PC-3 (cell line): ENCODE results near the gene MLC1. TPM values are rescaled to one million over a fixed set of nuclear protein-coding genes. Genes with fewer than 3 reads are reported as not detected.

Source experiments
- ATAC-seq: fragments of 200-7000 bp; cut with Tn5 transposase; 2 replicates; pipeline ENCODE4 v1.9.1; 2020; ENCODE audit warnings: mild to moderate bottlenecking, moderate library complexity
- BruUV-seq: library from RNA; stranded (reverse); fragments of 400-500 nt; replicated peaks from 2 replicates; lab custom pipeline; 2021; lab: Mats Ljungman, UMichigan
- CTCF ChIA-PET: fragments of 300-600 bp; sonication (Branson Sonifier 250); formaldehyde crosslinking; loops from one replicate; lab custom pipeline; 2022; ENCODE audit warnings: antibody characterized with exemption; lab: Charles Lee
- POLR2A ChIA-PET: fragments of 300-600 bp; sonication (Branson Sonifier 250); formaldehyde crosslinking; loops from one replicate; lab custom pipeline; 2022; ENCODE audit warnings: antibody characterized with exemption; ENCODE audit not compliant: unreplicated experiment; lab: Charles Lee
- DNase-seq: peaks from one replicate; pipeline ENCODE4 v3.0.0-alpha.2; 2015
- H2AFZ ChIP-seq: fragments of 300-600 bp; sonication (generic); 2 replicates; pipeline ENCODE4 v1.6.0; 2016; ENCODE audit warnings: antibody characterized with exemption, low read length
- H3F3A ChIP-seq: fragments of 300-600 bp; sonication (generic); one replicate; pipeline ENCODE4 v1.6.0; 2017; ENCODE audit warnings: antibody characterized with exemption, low read length, control low read depth, mild to moderate bottlenecking; ENCODE audit not compliant: unreplicated experiment
- H3K27ac ChIP-seq: fragments of 300-600 bp; sonication (generic); 2 replicates; pipeline ENCODE4 v1.5.1; 2016; ENCODE audit warnings: mild to moderate bottlenecking, low read length
- H3K27me3 ChIP-seq: fragments of 300-600 bp; sonication (generic); 2 replicates; pipeline ENCODE4 v1.6.1; 2016; ENCODE audit warnings: low read length, mixed read lengths
- H3K36me3 ChIP-seq: fragments of 300-600 bp; sonication (generic); 2 replicates; pipeline ENCODE4 v1.6.1; 2016; ENCODE audit warnings: low read depth, mixed run types, low read length, mixed read lengths
- H3K4me1 ChIP-seq: fragments of 300-600 bp; sonication (generic); 2 replicates; pipeline ENCODE4 v1.5.1; 2016; ENCODE audit warnings: low read length; ENCODE audit not compliant: insufficient read depth
- H3K4me2 ChIP-seq: fragments of 300-600 bp; sonication (generic); 2 replicates; pipeline ENCODE4 v1.6.0; 2016; ENCODE audit warnings: low read length
- H3K4me3 ChIP-seq: fragments of 300-600 bp; sonication (generic); 2 replicates; pipeline ENCODE4 v1.5.1; 2016; ENCODE audit warnings: mild to moderate bottlenecking, low read length, mixed read lengths
- H3K79me2 ChIP-seq: fragments of 300-600 bp; sonication (generic); 2 replicates; pipeline ENCODE4 v1.6.1; 2017; ENCODE audit warnings: low read length, mixed read lengths
- H3K9ac ChIP-seq: fragments of 300-600 bp; sonication (generic); 2 replicates; pipeline ENCODE4 v1.6.0; 2016; ENCODE audit warnings: mild to moderate bottlenecking, low read length
- H3K9me2 ChIP-seq: fragments of 300-600 bp; sonication (generic); replicated peaks from 2 replicates; pipeline ENCODE4 v1.6.1; 2016; ENCODE audit warnings: mixed run types, low read length, mixed read lengths
- H3K9me3 ChIP-seq: fragments of 300-600 bp; sonication (generic); 2 replicates; pipeline ENCODE4 v1.6.1; 2016; ENCODE audit warnings: low read length, mixed read lengths
- H4K20me1 ChIP-seq: fragments of 300-600 bp; sonication (generic); 2 replicates; pipeline ENCODE4 v1.6.1; 2016; ENCODE audit warnings: low read length, mixed read lengths
- EZH2 ChIP-seq: fragments of 300-600 bp; sonication (generic); IDR thresholded peaks from one replicate; pipeline ENCODE4 v1.6.1; 2017; ENCODE audit warnings: antibody characterized with exemption, mild to moderate bottlenecking, low read length; ENCODE audit not compliant: unreplicated experiment
- EZH2phosphoT487 ChIP-seq: fragments of 300-600 bp; sonication (generic); IDR thresholded peaks from 2 replicates; pipeline ENCODE4 v1.6.1; 2018; ENCODE audit warnings: mild to moderate bottlenecking, antibody characterized with exemption, low read length, borderline replicate concordance
- intact Hi-C: fragments of 100-400 bp; cut with micrococcal nuclease; formaldehyde crosslinking; loops from 2 replicates; pipeline ENCODE4 v1.9.0; 2023
- total RNA-seq: library from RNA; depleted of rRNA; stranded (reverse); fragments of >200 nt; gene quantifications from 2 replicates; pipeline ENCODE4 v1.2.3, GENCODE V29; 2014
- TF ChIP-seq, protein P1 (sequence below): fragments of 300-600 bp; sonication (generic); conservative IDR thresholded peaks from 2 replicates; pipeline ENCODE4 v1.5.1; 2017; ENCODE audit warnings: antibody characterized with exemption, low read depth, mild to moderate bottlenecking, low read length

Gene MLC1
- total RNA-seq, 1 experiment from 2014 or later: 0.62 TPM

DNA sequence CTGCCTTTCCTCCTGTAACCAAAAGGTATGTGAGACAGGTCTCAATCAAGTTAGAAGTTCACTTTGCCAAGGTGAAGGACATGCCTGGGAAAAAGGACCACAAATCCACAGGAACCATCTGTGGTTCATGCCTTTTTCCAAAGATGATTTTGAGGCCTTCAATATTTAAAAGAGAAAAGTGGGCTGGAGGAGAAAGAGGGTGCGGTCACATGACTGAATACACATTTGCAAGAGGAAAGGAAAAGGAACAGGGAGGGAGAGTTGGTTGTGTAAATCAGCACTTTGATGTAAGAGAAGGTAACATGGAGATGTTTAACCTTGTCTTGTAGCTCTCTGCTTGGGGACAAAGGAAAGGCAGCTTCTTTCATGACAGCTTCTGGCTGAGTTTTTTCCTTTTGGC lies 25.8 kb upstream of the MLC1 start:
- Histone ChIP-seq H3K27me3 (no peaks in the 10 kb centered on the region), H3F3A (no peaks in the 10 kb centered on the region), H3K4me3 (no peak overlapping the region), H3K9me2 (no peaks in the 10 kb centered on the region), H3K4me1 (peaks cover 24% of the 10 kb centered on the region), H3K36me3 (no peaks in the 10 kb centered on the region), H2AFZ (no peak overlapping the region), H3K27ac (no peak overlapping the region), H4K20me1 (no peaks in the 10 kb centered on the region), H3K4me2 (no peak overlapping the region), H3K79me2 (no peaks in the 10 kb centered on the region), H3K9me3 (no peaks in the 10 kb centered on the region), H3K9ac (no peak overlapping the region)
- BruUV-seq: no TSS peak
- intact Hi-C loops: no loop called here
- ATAC-seq (no peak), DNase-seq (no peak)
- TF ChIP-seq, protein P1, sequence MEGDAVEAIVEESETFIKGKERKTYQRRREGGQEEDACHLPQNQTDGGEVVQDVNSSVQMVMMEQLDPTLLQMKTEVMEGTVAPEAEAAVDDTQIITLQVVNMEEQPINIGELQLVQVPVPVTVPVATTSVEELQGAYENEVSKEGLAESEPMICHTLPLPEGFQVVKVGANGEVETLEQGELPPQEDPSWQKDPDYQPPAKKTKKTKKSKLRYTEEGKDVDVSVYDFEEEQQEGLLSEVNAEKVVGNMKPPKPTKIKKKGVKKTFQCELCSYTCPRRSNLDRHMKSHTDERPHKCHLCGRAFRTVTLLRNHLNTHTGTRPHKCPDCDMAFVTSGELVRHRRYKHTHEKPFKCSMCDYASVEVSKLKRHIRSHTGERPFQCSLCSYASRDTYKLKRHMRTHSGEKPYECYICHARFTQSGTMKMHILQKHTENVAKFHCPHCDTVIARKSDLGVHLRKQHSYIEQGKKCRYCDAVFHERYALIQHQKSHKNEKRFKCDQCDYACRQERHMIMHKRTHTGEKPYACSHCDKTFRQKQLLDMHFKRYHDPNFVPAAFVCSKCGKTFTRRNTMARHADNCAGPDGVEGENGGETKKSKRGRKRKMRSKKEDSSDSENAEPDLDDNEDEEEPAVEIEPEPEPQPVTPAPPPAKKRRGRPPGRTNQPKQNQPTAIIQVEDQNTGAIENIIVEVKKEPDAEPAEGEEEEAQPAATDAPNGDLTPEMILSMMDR: no peak
- no peak for TF ChIP-seq EZH2
- no peak for TF ChIP-seq EZH2phosphoT487
- ChIA-PET POLR2A (no interaction called here), CTCF (interaction anchor here (0.6 kb wide), 1 partner anchor 180 kb away, joined by 6 read pairs; no protein-coding TSS in a partner anchor)

DNA sequence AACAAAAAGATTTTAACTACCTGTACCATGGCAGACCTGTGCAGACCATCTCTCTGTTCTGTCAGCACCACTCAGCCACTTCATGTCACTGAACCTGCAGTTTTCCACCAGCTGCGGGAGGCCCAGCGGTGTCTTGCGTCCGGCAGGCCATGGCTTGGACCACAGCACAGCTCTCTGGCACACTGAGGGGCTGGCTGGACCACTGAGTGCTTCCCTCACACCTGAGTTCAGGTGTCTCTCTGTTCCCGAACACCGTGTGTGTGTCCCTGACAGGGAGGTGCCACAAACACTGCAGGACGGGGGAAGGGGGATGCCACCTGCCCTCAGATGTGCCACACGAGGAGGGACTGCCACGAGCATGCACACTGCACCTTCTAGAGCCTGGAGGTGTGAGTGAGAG lies 22.3 kb upstream of the MLC1 start:
- intact Hi-C loops: no loop called here
- ATAC-seq: no peak
- Histone ChIP-seq H3K4me3 (no peak overlapping the region), H2AFZ (no peak overlapping the region), H3K36me3 (no peaks in the 10 kb centered on the region), H3K4me1 (peaks cover 3% of the 10 kb centered on the region; the same call in 1 of the 2 replicates), H3F3A (no peaks in the 10 kb centered on the region), H3K9me2 (no peaks in the 10 kb centered on the region), H4K20me1 (no peaks in the 10 kb centered on the region), H3K27me3 (no peaks in the 10 kb centered on the region), H3K27ac (no peak overlapping the region), H3K9me3 (no peaks in the 10 kb centered on the region), H3K79me2 (no peaks in the 10 kb centered on the region), H3K9ac (no peak overlapping the region), H3K4me2 (no peak overlapping the region)
- DNase-seq: no peak
- TF ChIP-seq EZH2phosphoT487: no peak
- TF ChIP-seq, protein P1: no peak
- TF ChIP-seq EZH2: no peak
- BruUV-seq: no TSS peak
- ChIA-PET POLR2A (no interaction called here), CTCF (no interaction called here)

DNA sequence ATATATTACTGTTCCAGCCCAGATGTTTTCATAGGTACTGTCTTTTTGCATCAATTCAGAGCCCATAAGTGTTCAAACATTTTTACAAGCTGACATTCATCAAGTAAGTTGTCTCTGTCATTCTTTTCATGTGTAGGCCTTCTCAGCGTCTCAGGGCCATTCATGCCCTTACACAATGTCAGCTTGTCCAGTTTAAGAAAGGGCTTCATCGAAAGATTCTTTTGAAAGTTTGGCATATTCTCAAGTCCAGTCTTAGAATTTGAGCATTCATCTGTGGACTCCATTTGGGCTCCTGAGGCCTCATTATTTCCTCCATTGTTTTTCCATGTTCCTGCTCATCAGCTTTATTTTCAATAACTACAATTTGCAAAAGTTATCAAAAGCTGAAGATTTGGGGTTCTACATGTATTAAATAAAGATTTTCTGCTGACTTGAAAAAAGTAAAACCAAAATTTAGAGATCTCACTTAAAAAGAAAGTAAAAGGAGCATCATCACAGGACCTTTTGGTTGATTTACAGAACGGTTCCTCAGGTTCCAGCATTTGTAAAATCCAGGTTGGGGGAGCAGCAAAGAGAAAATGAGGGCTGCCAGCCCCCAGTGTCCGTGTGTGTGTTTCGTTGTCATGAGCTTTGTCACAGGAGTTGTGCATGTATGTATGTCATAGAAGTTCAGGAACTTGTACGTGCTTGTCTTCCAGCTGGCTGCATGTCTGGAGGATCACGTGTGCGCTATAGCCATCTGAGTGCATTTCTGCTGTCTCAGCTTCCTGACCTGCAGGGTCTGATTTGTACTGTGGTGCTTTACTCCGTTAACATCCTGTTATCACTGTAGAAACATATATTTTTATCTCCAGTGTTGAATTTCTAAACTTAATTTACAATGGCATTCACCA lies 20.2 kb upstream of the MLC1 start:
- H3K9ac ChIP-seq: no peak overlapping the region
- no peaks in the 10 kb centered on the region for H3K9me3 ChIP-seq
- H2AFZ ChIP-seq: no peak overlapping the region
- no peaks in the 10 kb centered on the region for H4K20me1 ChIP-seq
- no peaks in the 10 kb centered on the region for H3K9me2 ChIP-seq
- H3K36me3 ChIP-seq: no peaks in the 10 kb centered on the region
- no peak for ATAC-seq
- ChIA-PET CTCF (no interaction called here), POLR2A (no interaction called here)
- H3K27me3 ChIP-seq: no peaks in the 10 kb centered on the region
- no peak overlapping the region for H3K4me3 ChIP-seq
- DNase-seq: no peak
- no peaks in the 10 kb centered on the region for H3K79me2 ChIP-seq
- TF ChIP-seq, protein P1: no peak
- TF ChIP-seq EZH2: no peak
- TF ChIP-seq EZH2phosphoT487: no peak
- H3F3A ChIP-seq: no peaks in the 10 kb centered on the region
- intact Hi-C loops: no loop called here
- no peak overlapping the region for H3K4me2 ChIP-seq
- no peaks in the 10 kb centered on the region for H3K4me1 ChIP-seq
- no TSS peak for BruUV-seq
- H3K27ac ChIP-seq: no peak overlapping the region
